ENCODE results near the gene PCMT1. TPM values are rescaled to one million over a fixed set of nuclear protein-coding genes. Genes with fewer than 3 reads are reported as not detected.
A peak's percentile ranks its signal among the peaks of the same experiment; 100 is the strongest.

Gene PCMT1
- total RNA-seq, 4 donors from 2014 or later: 57.4 to 67.6 (median 66.6) TPM

- 0% methylated on average over 9 of the region's 9 CpGs for WGBS
- TF ChIP-seq EP300 (IDR thresholded peaks at IDR 0.05) (no peak), POLR2A (IDR thresholded peaks at IDR 0.05) (no peak), POLR2AphosphoS5 (IDR thresholded peaks at IDR 0.05) (no peak)
- TF ChIP-seq, protein P1, sequence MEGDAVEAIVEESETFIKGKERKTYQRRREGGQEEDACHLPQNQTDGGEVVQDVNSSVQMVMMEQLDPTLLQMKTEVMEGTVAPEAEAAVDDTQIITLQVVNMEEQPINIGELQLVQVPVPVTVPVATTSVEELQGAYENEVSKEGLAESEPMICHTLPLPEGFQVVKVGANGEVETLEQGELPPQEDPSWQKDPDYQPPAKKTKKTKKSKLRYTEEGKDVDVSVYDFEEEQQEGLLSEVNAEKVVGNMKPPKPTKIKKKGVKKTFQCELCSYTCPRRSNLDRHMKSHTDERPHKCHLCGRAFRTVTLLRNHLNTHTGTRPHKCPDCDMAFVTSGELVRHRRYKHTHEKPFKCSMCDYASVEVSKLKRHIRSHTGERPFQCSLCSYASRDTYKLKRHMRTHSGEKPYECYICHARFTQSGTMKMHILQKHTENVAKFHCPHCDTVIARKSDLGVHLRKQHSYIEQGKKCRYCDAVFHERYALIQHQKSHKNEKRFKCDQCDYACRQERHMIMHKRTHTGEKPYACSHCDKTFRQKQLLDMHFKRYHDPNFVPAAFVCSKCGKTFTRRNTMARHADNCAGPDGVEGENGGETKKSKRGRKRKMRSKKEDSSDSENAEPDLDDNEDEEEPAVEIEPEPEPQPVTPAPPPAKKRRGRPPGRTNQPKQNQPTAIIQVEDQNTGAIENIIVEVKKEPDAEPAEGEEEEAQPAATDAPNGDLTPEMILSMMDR (IDR thresholded peaks at IDR 0.05): no peak
- H3K27me3 ChIP-seq: no peaks in the 10 kb centered on the region
- peaks cover 32% of the 10 kb centered on the region for H3K4me1 ChIP-seq
- peak overlapping the region; percentile 95 for H3K27ac ChIP-seq
- no peak for DNase-seq (ENCODE audit: low spot score in 2 of 2)
- no peaks in the 10 kb centered on the region for H3K9me3 ChIP-seq
- H3K36me3 ChIP-seq: no peaks in the 10 kb centered on the region
- H3K4me3 ChIP-seq: peak overlapping the region; percentile 74
Observed at GRCh38 chr6:149717255-149717587, 32.3 kb upstream of the PCMT1 start.

- Histone ChIP-seq H3K9me3 (no peaks in the 10 kb centered on the region), H3K27ac (peak within 1 kb of the TSS; percentile 95), H3K4me3 (peak within 1 kb of the TSS; percentile 74), H3K27me3 (no peaks in the 10 kb centered on the region), H3K36me3 (no peaks in the 10 kb centered on the region), H3K4me1 (peaks cover 32% of the 10 kb centered on the region)
- WGBS: under 1% methylated on average over 44 of the region's 82 CpGs
- peak; percentile 94 to 96 for DNase-seq (ENCODE audit: low spot score in 2 of 2)
- TF ChIP-seq POLR2A (IDR thresholded peaks at IDR 0.05): peak; percentile 48 to 86
- TF ChIP-seq EP300 (IDR thresholded peaks at IDR 0.05): no peak
- TF ChIP-seq POLR2AphosphoS5 (IDR thresholded peaks at IDR 0.05): peak in 2 of 3 donors; percentile 40 to 73
Observed at GRCh38 chr6:149717588-149718458, 31.7 kb upstream of the PCMT1 start, which contains the start of gene LATS1. Gene LATS1, minus strand, starts transcription at chr6:149718101. Its CDS starts 15,975 bp downstream, at chr6:149702126.

- Histone ChIP-seq H3K36me3 (no peaks in the 10 kb centered on the region), H3K4me1 (peaks cover 31% of the 10 kb centered on the region), H3K27ac (no peak overlapping the region), H3K4me3 (no peak overlapping the region), H3K27me3 (no peaks in the 10 kb centered on the region), H3K9me3 (no peaks in the 10 kb centered on the region)
- DNase-seq (ENCODE audit: low spot score in 2 of 2): no peak
- TF ChIP-seq EP300 (IDR thresholded peaks at IDR 0.05) (no peak), POLR2AphosphoS5 (IDR thresholded peaks at IDR 0.05) (no peak), POLR2A (IDR thresholded peaks at IDR 0.05) (no peak)
- TF ChIP-seq, protein P1 (IDR thresholded peaks at IDR 0.05): no peak
- WGBS: 97% methylated on average over 3 of the region's 3 CpGs
Observed at GRCh38 chr6:149719531-149719930, 30.0 kb upstream of the PCMT1 start.

DNA sequence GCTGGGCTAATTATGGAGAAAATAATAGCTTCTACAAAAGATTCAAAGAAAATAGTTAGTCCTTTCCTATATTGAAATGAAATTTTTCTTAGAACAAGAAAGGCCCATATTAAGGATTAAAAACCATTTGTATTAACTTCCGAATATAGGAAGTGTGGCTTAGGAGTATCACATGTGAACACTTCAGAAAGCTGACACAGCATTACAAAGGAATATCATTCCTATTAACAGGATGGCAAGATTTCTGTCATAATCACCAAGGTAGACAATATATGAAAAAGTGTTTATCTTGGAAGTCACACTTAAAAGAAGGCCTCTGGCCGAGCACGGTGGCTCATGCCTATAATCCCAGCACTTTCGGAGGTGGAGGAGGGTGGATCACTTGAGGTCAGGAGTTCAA, 26.3 kb upstream of the PCMT1 start:
- H3K4me1 ChIP-seq: peaks cover 8% of the 10 kb centered on the region
- 94% methylated on average over 4 of the region's 4 CpGs for WGBS
- peaks cover 22% of the 10 kb centered on the region for H3K36me3 ChIP-seq
- TF ChIP-seq POLR2AphosphoS5 (IDR thresholded peaks at IDR 0.05): no peak
- H3K4me3 ChIP-seq: no peak overlapping the region
- no peaks in the 10 kb centered on the region for H3K9me3 ChIP-seq
- no peak for DNase-seq (ENCODE audit: low spot score in 2 of 2)
- peak overlapping the region; percentile 3 for H3K27ac ChIP-seq
- no peaks in the 10 kb centered on the region for H3K27me3 ChIP-seq

DNA sequence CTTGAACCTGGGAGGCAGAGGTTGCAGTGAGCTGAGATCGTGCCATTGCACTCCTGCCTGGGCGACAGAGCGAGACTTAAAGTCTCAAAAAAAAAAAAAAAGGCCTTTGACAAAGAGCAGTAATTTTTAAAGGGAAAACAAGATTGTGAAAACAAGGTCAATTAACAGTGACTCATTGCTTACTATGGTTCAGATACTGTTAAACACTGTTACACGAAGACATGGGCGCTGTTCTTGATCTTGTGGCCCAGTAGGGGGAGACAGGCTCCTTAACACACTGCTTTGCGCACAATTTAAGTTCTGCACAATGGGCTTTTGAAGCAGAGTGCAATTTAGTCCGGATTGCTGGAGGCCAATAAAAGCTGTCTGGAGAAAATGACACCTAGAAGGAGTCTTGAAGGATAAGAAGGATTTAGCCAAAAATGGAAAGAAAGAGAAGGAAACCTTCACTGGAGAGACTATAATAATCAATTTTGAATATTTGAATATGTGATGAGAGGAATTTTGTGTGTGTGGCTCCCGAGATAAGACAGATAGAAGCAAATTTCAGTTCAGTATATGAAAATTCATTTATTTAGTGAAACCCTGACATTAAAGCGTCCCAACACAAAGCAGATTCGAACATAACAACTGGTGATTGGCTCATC, 25.6 kb upstream of the PCMT1 start:
- H3K9me3 ChIP-seq: no peaks in the 10 kb centered on the region
- no peak for TF ChIP-seq EP300 (IDR thresholded peaks at IDR 0.05)
- TF ChIP-seq, protein P1 (IDR thresholded peaks at IDR 0.05): peak; percentile 69 to 77
- H3K27me3 ChIP-seq: no peaks in the 10 kb centered on the region
- H3K4me3 ChIP-seq: no peak overlapping the region
- peaks cover 3% of the 10 kb centered on the region for H3K4me1 ChIP-seq
- no peak for DNase-seq (ENCODE audit: low spot score in 2 of 2)
- peak overlapping the region; percentile 3 for H3K27ac ChIP-seq
- 52% methylated on average over 10 of the region's 10 CpGs for WGBS
- peaks cover 28% of the 10 kb centered on the region for H3K36me3 ChIP-seq

GRCh38 chr6:149725785-149726184, 23.8 kb upstream of the PCMT1 start:
- 94% methylated on average over 3 of the region's 3 CpGs for WGBS
- TF ChIP-seq, protein P1 (IDR thresholded peaks at IDR 0.05): no peak
- TF ChIP-seq POLR2A (IDR thresholded peaks at IDR 0.05) (no peak), EP300 (IDR thresholded peaks at IDR 0.05) (no peak), POLR2AphosphoS5 (IDR thresholded peaks at IDR 0.05) (no peak)
- DNase-seq (ENCODE audit: low spot score in 2 of 2): no peak
- Histone ChIP-seq H3K27me3 (no peaks in the 10 kb centered on the region), H3K9me3 (no peaks in the 10 kb centered on the region), H3K4me3 (no peak overlapping the region), H3K36me3 (peaks cover 47% of the 10 kb centered on the region), H3K4me1 (peaks cover 2% of the 10 kb centered on the region), H3K27ac (no peak overlapping the region)
